CD4-positive, alpha-beta T cell (primary cell): ENCODE results near the gene CREB3L1. TPM values are rescaled to one million over a fixed set of nuclear protein-coding genes. Genes with fewer than 3 reads are reported as not detected.

Experiments used
- ATAC-seq: fragments of 200-7000 bp; cut with Tn5 transposase; one replicate; pipeline ENCODE4 v1.10.0; 2022; ENCODE audit warnings: mild to moderate bottlenecking; ENCODE audit not compliant: poor library complexity
- CTCF ChIA-PET: fragments of 350-600 bp; sonication (Branson Sonifier 250); formaldehyde crosslinking; loops from one replicate; lab custom pipeline; 2021; ENCODE audit warnings: antibody characterized with exemption, inconsistent platforms; lab: Charles Lee
- POLR2A ChIA-PET: fragments of 350-600 bp; sonication (Branson Sonifier 250); formaldehyde crosslinking; loops from one replicate; lab custom pipeline; 2021; ENCODE audit warnings: antibody characterized with exemption, inconsistent platforms; lab: Charles Lee
- DNase-seq, 14 experiments: peaks; one replicate each; pipeline ENCODE4 v3.0.0-alpha.2; 2013 to 2020; ENCODE audit warnings: mixed read lengths in 2 of 14
- H3K27ac ChIP-seq, 2 donors: one replicate each; pipeline versions ENCODE4 v1.5.1 to v1.7.0; 2013; ENCODE audit warnings: low read length in 2 of 2, low read depth in 1 of 2, mild to moderate bottlenecking in 1 of 2
- H3K27me3 ChIP-seq, 2 experiments: 1 replicate in 1 of 2; 2 replicates in 1 of 2; pipeline versions ENCODE4 v1.6.1 to v1.7.0; 2013; ENCODE audit warnings: low read length in 2 of 2, control low read depth in 1 of 2, mild to moderate bottlenecking in 1 of 2, moderate library complexity in 1 of 2; ENCODE audit not compliant: insufficient read depth in 2 of 2, control insufficient read depth in 1 of 2
- H3K36me3 ChIP-seq: one replicate; pipeline ENCODE4 v1.6.1; 2013; ENCODE audit warnings: low read length, control low read depth; ENCODE audit not compliant: insufficient read depth
- H3K4me1 ChIP-seq: one replicate; pipeline ENCODE4 v1.6.1; 2013; ENCODE audit warnings: low read length, control low read depth; ENCODE audit not compliant: insufficient read depth
- H3K4me3 ChIP-seq: one replicate; pipeline ENCODE4 v1.5.1; 2013; ENCODE audit warnings: mild to moderate bottlenecking, low read length, moderate library complexity
- H3K9me3 ChIP-seq, 2 experiments: 1 replicate in 1 of 2; 2 replicates in 1 of 2; pipeline versions ENCODE4 v1.6.1 to v1.7.0; 2013; ENCODE audit warnings: low read length in 2 of 2, mild to moderate bottlenecking in 2 of 2, control low read depth in 1 of 2, moderate library complexity in 1 of 2; ENCODE audit not compliant: control insufficient read depth in 1 of 2, insufficient read depth in 1 of 2
- H3K27ac Mint-ChIP-seq: one replicate; pipeline ENCODE4 v1.8.0; 2020; ENCODE audit warnings: mixed read lengths
- H3K27me3 Mint-ChIP-seq: one replicate; pipeline ENCODE4 v1.8.0; 2021; ENCODE audit warnings: mixed read lengths
- H3K36me3 Mint-ChIP-seq: one replicate; pipeline ENCODE4 v1.8.0; 2021; ENCODE audit warnings: low read depth, mixed read lengths
- H3K4me1 Mint-ChIP-seq: one replicate; pipeline ENCODE4 v1.8.0; 2021; ENCODE audit warnings: low read depth, mixed read lengths
- H3K4me3 Mint-ChIP-seq: one replicate; pipeline ENCODE4 v1.8.0; 2020; ENCODE audit warnings: mild to moderate bottlenecking, mixed read lengths
- H3K9me3 Mint-ChIP-seq: one replicate; pipeline ENCODE4 v1.8.0; 2020; ENCODE audit warnings: mixed read lengths
- CTCF ChIP-seq: fragments of 200-600 bp; IDR thresholded peaks from one replicate; pipeline ENCODE4 v1.8.0; 2022; ENCODE audit warnings: antibody characterized with exemption, mild to moderate bottlenecking
- intact Hi-C, 2 experiments: fragments of 100-400 bp; cut with DNase I in 1 of 2; cut with micrococcal nuclease in 1 of 2; formaldehyde crosslinking; loops; one replicate each; pipeline versions ENCODE4 v1.15.1 to v1.9.0; 2023 to 2025; cut with DNase I, micrococcal nuclease
- total RNA-seq, 174 experiments: library from RNA in 2 of 174; stranded (reverse) in 2 of 174; gene quantifications; one replicate each; pipeline ENCODE4 v1.2.3 and lab custom pipeline; 2021 to 2026

Gene CREB3L1
- total RNA-seq, 2 experiments from 2014 or later: not detected

DNA sequence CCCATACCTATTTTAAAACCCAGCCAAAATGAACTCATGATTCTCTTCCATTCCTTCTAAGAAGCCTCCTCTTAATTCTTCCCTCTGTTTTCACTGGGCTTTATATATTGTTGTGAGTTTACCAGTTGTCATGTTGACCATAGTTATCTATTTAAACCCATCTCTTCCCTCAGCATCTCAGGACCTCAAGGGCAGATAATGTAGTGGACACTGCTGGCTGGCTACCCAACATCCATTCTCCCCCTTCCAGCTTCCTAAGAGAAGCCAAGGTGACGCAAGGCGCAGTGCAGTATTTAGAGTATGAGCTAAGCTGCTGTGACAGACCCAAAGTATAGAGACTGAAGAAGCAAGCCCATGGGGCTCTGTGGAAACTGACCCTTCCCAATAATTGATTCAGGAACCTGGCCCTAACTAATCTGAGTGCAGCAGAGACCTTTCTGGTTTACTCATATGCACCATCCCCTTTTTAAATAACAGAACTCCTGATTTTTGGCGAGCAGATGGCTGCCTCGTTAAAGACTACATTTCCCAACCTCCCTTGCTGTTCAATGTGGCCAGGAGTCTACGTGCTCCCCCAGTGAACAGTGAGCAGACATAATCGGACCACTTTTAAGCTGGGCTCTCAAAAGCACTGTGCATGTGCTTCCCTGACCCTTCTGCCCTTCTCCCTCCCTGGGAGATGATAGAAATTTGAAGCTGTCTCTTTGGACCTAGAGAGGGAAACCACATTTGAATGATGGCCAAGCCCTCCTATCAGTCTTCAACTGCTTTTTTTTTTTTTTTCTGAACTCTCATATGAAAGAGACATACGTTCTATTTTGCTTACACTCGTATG is 28.1 kb upstream of the CREB3L1 start:
- H3K4me1 ChIP-seq: no peaks in the 10 kb centered on the region
- H3K36me3 ChIP-seq: no peaks in the 10 kb centered on the region
- no peak overlapping the region for H3K27ac Mint-ChIP-seq
- no peaks in the 10 kb centered on the region for H3K27me3 ChIP-seq
- ChIA-PET POLR2A (no interaction called here), CTCF (no interaction called here)
- no peaks in the 10 kb centered on the region for H3K36me3 Mint-ChIP-seq
- no peak for TF ChIP-seq CTCF
- H3K4me3 Mint-ChIP-seq: no peak overlapping the region
- DNase-seq (no peak), ATAC-seq (no peak)
- H3K4me1 Mint-ChIP-seq: no peaks in the 10 kb centered on the region
- no peaks in the 10 kb centered on the region for H3K27me3 Mint-ChIP-seq
- H3K4me3 ChIP-seq: no peak overlapping the region
- intact Hi-C loops: loop anchor here (10.0 kb wide), 2 partner anchors 365 to 405 kb away; partner anchors contain the start of genes ATG13 (in 1 of the 2), CRY2 (in 1 of the 2) and HARBI1 (in 1 of the 2)
- no peak overlapping the region for H3K27ac ChIP-seq
- H3K9me3 ChIP-seq: no peaks in the 10 kb centered on the region
- H3K9me3 Mint-ChIP-seq: no peaks in the 10 kb centered on the region

GRCh38 chr11:46249938-46250744 is 27.3 kb upstream of the CREB3L1 start:
- Mint-ChIP-seq H3K27ac (no peak overlapping the region), H3K4me3 (no peak overlapping the region), H3K27me3 (no peaks in the 10 kb centered on the region), H3K4me1 (no peaks in the 10 kb centered on the region), H3K9me3 (no peaks in the 10 kb centered on the region), H3K36me3 (no peaks in the 10 kb centered on the region)
- intact Hi-C loops: loop anchor here (10.0 kb wide), 2 partner anchors 365 to 405 kb away; partner anchors contain the start of genes ATG13 (in 1 of the 2), CRY2 (in 1 of the 2) and HARBI1 (in 1 of the 2)
- no peak overlapping the region for H3K4me3 ChIP-seq
- H3K27me3 ChIP-seq: no peaks in the 10 kb centered on the region
- no peak for TF ChIP-seq CTCF
- no peak overlapping the region for H3K27ac ChIP-seq
- no peak for ATAC-seq
- no peaks in the 10 kb centered on the region for H3K36me3 ChIP-seq
- H3K4me1 ChIP-seq: no peaks in the 10 kb centered on the region
- DNase-seq: no peak
- POLR2A ChIA-PET: no interaction called here
- no peaks in the 10 kb centered on the region for H3K9me3 ChIP-seq
- CTCF ChIA-PET: no interaction called here

DNA sequence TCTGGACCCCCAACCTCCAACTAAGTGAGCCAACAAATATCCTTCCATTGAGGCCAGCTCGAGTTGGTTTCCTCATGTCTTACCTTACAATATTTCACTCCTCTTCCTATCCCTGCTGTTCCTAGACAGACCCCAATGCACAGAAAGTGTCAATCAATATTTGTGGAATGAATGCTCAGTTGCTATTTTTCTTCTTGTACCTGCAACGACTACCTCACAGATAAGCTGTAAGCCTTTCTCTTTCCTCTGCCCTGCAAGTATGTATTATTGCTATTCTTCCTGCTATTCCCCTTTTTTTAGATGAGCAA is 26.8 kb upstream of the CREB3L1 start:
- intact Hi-C loops: no loop called here
- no peaks in the 10 kb centered on the region for H3K9me3 Mint-ChIP-seq
- Histone ChIP-seq H3K27ac (no peak overlapping the region), H3K27me3 (no peaks in the 10 kb centered on the region), H3K9me3 (no peaks in the 10 kb centered on the region), H3K4me1 (no peaks in the 10 kb centered on the region), H3K36me3 (no peaks in the 10 kb centered on the region), H3K4me3 (no peak overlapping the region)
- no peak overlapping the region for H3K4me3 Mint-ChIP-seq
- ChIA-PET POLR2A (no interaction called here), CTCF (no interaction called here)
- no peak for TF ChIP-seq CTCF
- ATAC-seq (no peak), DNase-seq (no peak)
- H3K36me3 Mint-ChIP-seq: no peaks in the 10 kb centered on the region
- H3K4me1 Mint-ChIP-seq: no peaks in the 10 kb centered on the region
- no peak overlapping the region for H3K27ac Mint-ChIP-seq
- H3K27me3 Mint-ChIP-seq: no peaks in the 10 kb centered on the region
